A549 treated with ZK216348 at 1 μM for 4 hours (cell line): ENCODE measurements around the gene CADPS2. TPM values are rescaled to one million over a fixed set of nuclear protein-coding genes. Genes with fewer than 3 reads are reported as not detected.

ENCODE experiments used
- total RNA-seq: library from RNA; stranded (reverse); fragments of 200-300 nt; extraction: Qiagen RNA extraction; gene quantifications from 5 replicates; pipeline ENCODE4 v1.2.3, GENCODE V29; 2022; ENCODE audit warnings: low read depth

Gene CADPS2
- total RNA-seq, result 0.06 TPM in 1 of 5 replicates, not detected in the others

GRCh38 chr7:122886357-122887081, at the start of gene CADPS2:
Gene CADPS2, minus strand, starts transcription at chr7:122886460. Its CDS starts 123 bp downstream, at chr7:122886337.

GRCh38 chr7:122702872-122703510, 183.3 kb downstream of the CADPS2 start, which contains the start of gene RNF148:
Gene RNF148, minus strand, starts transcription at chr7:122702922. Its CDS starts 172 bp downstream, at chr7:122702750.

GRCh38 chr7:122699017-122699416, 187.2 kb downstream of the CADPS2 start, which contains the start of gene RNF133:
Gene RNF133, minus strand, starts transcription at chr7:122699117. Its CDS starts 199 bp downstream, at chr7:122698918.

GRCh38 chr7:122304319-122304975, 581.8 kb downstream of the CADPS2 start, which contains the start of gene FEZF1:
Gene FEZF1, minus strand, starts transcription at chr7:122304750. Its CDS starts 313 bp downstream, at chr7:122304437.

Other genes with a start within 250 kb of the CADPS2 start
- not detected in 5 replicates for gene RNF133, start 187.3 kb downstream of the CADPS2 start, total RNA-seq
- not detected in 5 replicates for gene RNF148, start 183.5 kb downstream of the CADPS2 start, total RNA-seq
- gene TAS2R16, start 109.2 kb upstream of the CADPS2 start, total RNA-seq, result not detected in 5 replicates